ENCODE measurements around the gene AUP1. TPM values are rescaled to one million over a fixed set of nuclear protein-coding genes. Genes with fewer than 3 reads are reported as not detected.

Gene AUP1
- total RNA-seq, 1 donor from 2014 or later: 143 TPM

GRCh38 chr2:74555610-74556103 lies 26.2 kb upstream of the AUP1 start:
- Histone ChIP-seq H3K4me3 (ENCODE audit: low read depth, low read length) (peak overlapping the region; percentile 80), H3K27me3 (ENCODE audit: control insufficient read depth, insufficient read depth, low read length) (no peaks in the 10 kb centered on the region), H3K36me3 (ENCODE audit: control insufficient read depth, insufficient read depth, low read length) (no peaks in the 10 kb centered on the region)
- no peak for TF ChIP-seq CTCF (IDR thresholded peaks at IDR 0.05; ENCODE audit: insufficient read depth, low read length, poor library complexity, severe bottlenecking)
- no peak for DNase-seq (ENCODE audit: low read depth)

GRCh38 chr2:74554820-74555531 lies 25.5 kb upstream of the AUP1 start:
- Histone ChIP-seq H3K27me3 (ENCODE audit: control insufficient read depth, insufficient read depth, low read length) (no peaks in the 10 kb centered on the region), H3K36me3 (ENCODE audit: control insufficient read depth, insufficient read depth, low read length) (no peaks in the 10 kb centered on the region), H3K4me3 (ENCODE audit: low read depth, low read length) (peak overlapping the region; percentile 80)
- no peak for TF ChIP-seq CTCF (IDR thresholded peaks at IDR 0.05; ENCODE audit: insufficient read depth, low read length, poor library complexity, severe bottlenecking)
- DNase-seq (ENCODE audit: low read depth): no peak

DNA sequence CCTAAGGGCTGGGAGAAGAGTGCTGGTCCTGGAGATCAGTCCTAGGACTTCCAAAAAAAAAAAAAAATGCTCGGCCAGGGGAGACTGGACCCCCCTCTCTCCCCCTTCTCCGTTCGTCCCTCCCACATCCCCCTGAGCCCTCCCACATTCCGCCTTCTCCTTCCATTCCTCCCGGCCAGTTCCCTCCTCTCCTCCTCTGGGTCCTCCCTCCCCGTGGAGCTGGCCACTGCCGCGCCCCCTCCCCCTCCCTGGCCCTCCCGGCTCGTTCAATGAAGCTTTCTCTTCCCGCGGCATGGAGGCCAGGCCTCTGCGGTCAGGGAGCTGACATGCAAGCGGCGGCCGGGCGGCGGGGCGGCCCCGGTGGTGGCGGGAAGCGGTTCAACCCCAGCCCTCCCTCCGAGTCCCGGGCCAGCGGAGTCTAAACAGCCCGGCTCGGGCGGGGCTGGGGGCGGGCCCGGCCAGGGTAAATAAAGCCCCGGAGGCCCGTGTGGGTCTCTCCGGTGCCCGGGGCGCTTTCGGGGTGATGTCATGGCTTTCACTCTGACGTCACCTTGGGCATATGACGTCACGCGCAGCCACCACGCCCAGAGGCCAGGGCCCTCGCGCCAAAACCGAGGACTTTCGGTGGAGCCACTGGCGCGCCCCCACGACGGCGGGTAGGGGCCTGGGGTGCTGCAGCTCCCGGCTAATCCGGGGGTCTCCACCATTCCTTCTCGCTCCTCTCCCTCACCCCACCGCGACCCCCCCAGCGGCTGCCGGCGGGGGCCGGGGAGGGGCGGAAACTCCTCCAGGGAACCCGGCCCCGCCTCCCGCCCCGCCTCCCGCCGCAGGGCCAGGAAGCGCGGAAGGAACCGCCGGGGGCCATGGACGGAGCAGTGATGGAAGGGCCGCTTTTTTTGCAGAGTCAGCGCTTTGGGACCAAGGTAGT lies 24.6 kb upstream of the AUP1 start, which contains the start of the genes DOK1 and LOXL3:
DOK1 (plus strand) TSS at position 829 of the 928 bp plus-strand sequence; CDS start at position 864, 35 bp downstream.
LOXL3 (minus strand) TSS at position 51 of the 928 bp plus-strand sequence. CDS start 1,308 bp downstream, outside the sequence.
- no peaks in the 10 kb centered on the region for H3K36me3 ChIP-seq (ENCODE audit: control insufficient read depth, insufficient read depth, low read length)
- TF ChIP-seq CTCF (IDR thresholded peaks at IDR 0.05; ENCODE audit: insufficient read depth, low read length, poor library complexity, severe bottlenecking): no peak
- H3K4me3 ChIP-seq (ENCODE audit: low read depth, low read length): peak within 1 kb of the TSS; percentile 80
- no peak for DNase-seq (ENCODE audit: low read depth)
- H3K27me3 ChIP-seq (ENCODE audit: control insufficient read depth, insufficient read depth, low read length): no peaks in the 10 kb centered on the region

DNA sequence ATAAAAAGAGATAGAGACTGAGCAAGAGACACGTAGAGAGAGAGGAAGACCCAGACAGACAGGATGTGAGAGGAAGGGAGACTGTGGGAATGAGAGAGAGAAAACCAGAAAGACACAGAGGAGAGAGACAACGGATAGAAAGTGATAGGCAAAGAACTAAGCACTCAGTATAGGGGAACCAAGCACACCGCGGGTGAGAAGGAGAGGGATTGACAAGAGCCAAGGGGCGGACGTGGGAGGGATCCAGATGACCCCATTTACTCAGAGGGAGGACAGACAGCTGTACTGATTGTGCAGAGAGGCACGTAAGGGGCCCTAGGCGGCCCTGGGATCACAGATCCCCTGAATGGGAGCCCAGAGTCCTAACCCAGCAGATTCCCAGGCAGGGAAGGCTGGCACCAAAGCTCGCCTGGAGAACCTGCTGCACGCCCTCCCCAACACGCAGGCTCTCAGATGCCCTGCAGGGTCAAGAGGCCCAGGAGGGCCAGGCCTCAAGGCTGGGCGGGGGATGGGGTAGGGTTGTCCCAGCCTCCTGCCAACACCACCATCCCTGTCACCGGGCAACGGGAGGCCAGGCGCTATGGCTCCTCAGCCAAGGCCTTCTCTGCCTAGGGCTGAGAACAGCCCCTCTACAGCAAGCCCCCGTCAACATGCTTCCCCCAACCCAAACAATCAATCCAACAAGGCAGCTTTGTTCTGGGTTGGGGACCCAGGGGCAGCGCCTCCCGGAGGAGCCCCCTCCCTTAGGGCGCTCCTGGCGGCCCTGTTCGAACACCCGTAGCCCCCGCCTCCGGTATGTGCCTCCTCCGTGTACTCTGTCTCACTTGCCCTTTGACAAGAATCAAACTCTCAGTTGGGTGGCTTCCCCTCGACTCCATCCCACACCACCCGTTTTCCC lies 23.7 kb upstream of the AUP1 start:
- DNase-seq (ENCODE audit: low read depth): no peak
- no peaks in the 10 kb centered on the region for H3K27me3 ChIP-seq (ENCODE audit: control insufficient read depth, insufficient read depth, low read length)
- H3K36me3 ChIP-seq (ENCODE audit: control insufficient read depth, insufficient read depth, low read length): no peaks in the 10 kb centered on the region
- H3K4me3 ChIP-seq (ENCODE audit: low read depth, low read length): peak overlapping the region; percentile 80
- no peak for TF ChIP-seq CTCF (IDR thresholded peaks at IDR 0.05; ENCODE audit: insufficient read depth, low read length, poor library complexity, severe bottlenecking)

Measured in kidney epithelial cell (primary cell).